Neural progenitor cell (in vitro differentiated cells): ENCODE data around the gene FSTL5. TPM values are rescaled to one million over a fixed set of nuclear protein-coding genes. Genes with fewer than 3 reads are reported as not detected.

Source experiments
- DNase-seq: peaks from one replicate; pipeline ENCODE4 v3.0.0-alpha.2; 2016; ENCODE audit warnings: low spot score
- H2AFZ ChIP-seq: fragments of 200-600 bp; sonication (generic); replicated peaks from 2 replicates; pipeline ENCODE4 v1.6.1; 2016; ENCODE audit warnings: antibody characterized with exemption
- H3F3A ChIP-seq: fragments of 200-600 bp; sonication (generic); 2 replicates; pipeline ENCODE4 v1.6.1; 2016; ENCODE audit warnings: antibody characterized with exemption, low read depth
- H3K27ac ChIP-seq: fragments of 200-600 bp; sonication (generic); 2 replicates; pipeline ENCODE4 v1.5.1; 2016; ENCODE audit warnings: mild to moderate bottlenecking
- H3K27me3 ChIP-seq: fragments of 200-600 bp; sonication (generic); 2 replicates; pipeline ENCODE4 v1.6.1; 2016; ENCODE audit warnings: mild to moderate bottlenecking, moderate library complexity
- H3K36me3 ChIP-seq: fragments of 200-600 bp; sonication (generic); 2 replicates; pipeline ENCODE4 v1.5.1; 2016
- H3K4me1 ChIP-seq: fragments of 200-600 bp; sonication (generic); 2 replicates; pipeline ENCODE4 v1.6.1; 2016; ENCODE audit warnings: mixed run types
- H3K4me2 ChIP-seq: fragments of 200-600 bp; sonication (generic); 2 replicates; pipeline ENCODE4 v1.6.1; 2016
- H3K4me3 ChIP-seq: fragments of 200-600 bp; sonication (generic); 2 replicates; pipeline ENCODE4 v1.5.1; 2016
- H3K79me2 ChIP-seq: fragments of 200-600 bp; sonication (generic); 2 replicates; pipeline ENCODE4 v1.6.1; 2016; ENCODE audit warnings: low read depth
- H3K9ac ChIP-seq: fragments of 200-600 bp; sonication (generic); 2 replicates; pipeline ENCODE4 v1.6.1; 2016
- H3K9me3 ChIP-seq: fragments of 200-600 bp; sonication (generic); 2 replicates; pipeline ENCODE4 v1.5.1; 2016; ENCODE audit warnings: low read depth
- H4K20me1 ChIP-seq: fragments of 200-600 bp; sonication (generic); 2 replicates; pipeline ENCODE4 v1.6.1; 2016; ENCODE audit warnings: low read depth
- H3K27ac Mint-ChIP-seq: 3 replicates; pipeline ENCODE4 v1.8.0; 2021; ENCODE audit warnings: mixed read lengths
- H3K27me3 Mint-ChIP-seq: 2 replicates; pipeline ENCODE4 v1.8.0; 2022; ENCODE audit warnings: low read depth, mild to moderate bottlenecking, inconsistent platforms, moderate library complexity, mixed read lengths; ENCODE audit not compliant: insufficient read depth
- H3K36me3 Mint-ChIP-seq: 3 replicates; pipeline ENCODE4 v1.8.0; 2021; ENCODE audit warnings: mixed read lengths
- H3K4me1 Mint-ChIP-seq: 3 replicates; pipeline ENCODE4 v1.8.0; 2021; ENCODE audit warnings: mixed read lengths
- H3K4me3 Mint-ChIP-seq: 3 replicates; pipeline ENCODE4 v1.8.0; 2021; ENCODE audit warnings: mild to moderate bottlenecking, moderate library complexity, mixed read lengths
- H3K9me3 Mint-ChIP-seq: 3 replicates; pipeline ENCODE4 v1.8.0; 2020; ENCODE audit warnings: mixed read lengths
- EZH2 ChIP-seq: fragments of 200-600 bp; sonication (generic); IDR thresholded peaks from 2 replicates; pipeline ENCODE4 v1.6.1; 2017; ENCODE audit warnings: antibody characterized with exemption, mild to moderate bottlenecking, moderate library complexity
- EZH2phosphoT487 ChIP-seq: fragments of 200-600 bp; sonication (generic); IDR thresholded peaks from 2 replicates; pipeline ENCODE4 v1.6.1; 2017; ENCODE audit warnings: antibody characterized with exemption
- total RNA-seq: library from RNA; depleted of rRNA; stranded (reverse); fragments of >200 nt; gene quantifications from 2 replicates; pipeline ENCODE4 v1.2.3, GENCODE V29; 2015; ENCODE audit warnings: low replicate concordance
- TF ChIP-seq, protein P1 (sequence below): fragments of 200-600 bp; sonication (generic); IDR thresholded peaks from 2 replicates; pipeline ENCODE4 v1.5.1; 2017; ENCODE audit warnings: antibody characterized with exemption, mild to moderate bottlenecking

The FSTL5 gene
- total RNA-seq, 1 donor from 2014 or later = not detected

DNA sequence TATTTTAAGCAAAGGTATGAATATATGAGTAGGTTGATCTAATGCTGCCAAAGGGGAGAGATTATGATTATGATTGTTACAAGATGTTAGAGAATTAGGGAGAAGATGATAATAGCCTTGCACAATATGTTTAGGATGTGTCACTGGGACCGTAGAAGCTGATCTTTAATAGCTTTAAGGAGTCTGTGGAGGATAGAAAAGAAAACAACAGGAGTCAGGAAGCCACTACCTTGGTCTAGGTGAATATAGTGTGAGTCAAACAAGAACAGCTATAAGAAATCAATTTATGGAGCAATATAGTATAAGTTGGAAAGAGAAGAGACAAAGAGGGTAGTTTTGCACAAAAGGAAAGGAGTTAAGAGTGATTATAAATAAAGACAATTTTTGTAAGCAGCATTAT, 232.7 kb downstream of the FSTL5 start:
- no peaks in the 10 kb centered on the region for H4K20me1 ChIP-seq
- no peaks in the 10 kb centered on the region for H3K36me3 ChIP-seq
- no peak overlapping the region for H3K9ac ChIP-seq
- H2AFZ ChIP-seq = no peak overlapping the region
- H3K4me3 Mint-ChIP-seq = no peak overlapping the region
- TF ChIP-seq, protein P1, sequence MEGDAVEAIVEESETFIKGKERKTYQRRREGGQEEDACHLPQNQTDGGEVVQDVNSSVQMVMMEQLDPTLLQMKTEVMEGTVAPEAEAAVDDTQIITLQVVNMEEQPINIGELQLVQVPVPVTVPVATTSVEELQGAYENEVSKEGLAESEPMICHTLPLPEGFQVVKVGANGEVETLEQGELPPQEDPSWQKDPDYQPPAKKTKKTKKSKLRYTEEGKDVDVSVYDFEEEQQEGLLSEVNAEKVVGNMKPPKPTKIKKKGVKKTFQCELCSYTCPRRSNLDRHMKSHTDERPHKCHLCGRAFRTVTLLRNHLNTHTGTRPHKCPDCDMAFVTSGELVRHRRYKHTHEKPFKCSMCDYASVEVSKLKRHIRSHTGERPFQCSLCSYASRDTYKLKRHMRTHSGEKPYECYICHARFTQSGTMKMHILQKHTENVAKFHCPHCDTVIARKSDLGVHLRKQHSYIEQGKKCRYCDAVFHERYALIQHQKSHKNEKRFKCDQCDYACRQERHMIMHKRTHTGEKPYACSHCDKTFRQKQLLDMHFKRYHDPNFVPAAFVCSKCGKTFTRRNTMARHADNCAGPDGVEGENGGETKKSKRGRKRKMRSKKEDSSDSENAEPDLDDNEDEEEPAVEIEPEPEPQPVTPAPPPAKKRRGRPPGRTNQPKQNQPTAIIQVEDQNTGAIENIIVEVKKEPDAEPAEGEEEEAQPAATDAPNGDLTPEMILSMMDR = no peak
- TF ChIP-seq EZH2 (no peak), EZH2phosphoT487 (no peak)
- no peak overlapping the region for H3K4me2 ChIP-seq
- H3K36me3 Mint-ChIP-seq = no peaks in the 10 kb centered on the region
- no peak overlapping the region for H3K4me3 ChIP-seq
- no peaks in the 10 kb centered on the region for H3F3A ChIP-seq
- H3K4me1 Mint-ChIP-seq = no peaks in the 10 kb centered on the region
- H3K27ac ChIP-seq = no peak overlapping the region
- no peak for DNase-seq
- H3K79me2 ChIP-seq = no peaks in the 10 kb centered on the region
- no peaks in the 10 kb centered on the region for H3K9me3 ChIP-seq
- H3K27ac Mint-ChIP-seq = no peak overlapping the region
- no peaks in the 10 kb centered on the region for H3K27me3 Mint-ChIP-seq
- no peaks in the 10 kb centered on the region for H3K9me3 Mint-ChIP-seq
- no peaks in the 10 kb centered on the region for H3K27me3 ChIP-seq
- no peaks in the 10 kb centered on the region for H3K4me1 ChIP-seq

DNA sequence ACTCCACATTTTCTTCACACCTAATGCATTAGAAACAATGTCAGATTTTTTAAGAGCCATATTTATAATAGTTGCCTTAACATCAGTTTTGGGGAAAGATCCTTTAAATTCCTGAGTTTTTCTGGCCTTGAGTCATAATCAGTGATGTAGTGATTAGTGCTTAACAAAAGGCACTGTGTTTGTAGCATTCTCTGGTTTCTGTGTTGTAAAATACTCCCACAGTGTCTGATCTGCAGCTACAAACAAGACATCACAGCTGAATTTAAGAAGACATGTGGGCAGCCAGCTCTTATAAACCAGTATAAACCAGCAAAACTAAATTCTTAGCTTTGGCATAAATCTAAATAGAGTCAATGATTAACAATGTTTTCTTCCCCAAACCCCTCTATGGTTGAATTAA, 233.8 kb downstream of the FSTL5 start:
- no peak overlapping the region for H3K27ac Mint-ChIP-seq

DNA sequence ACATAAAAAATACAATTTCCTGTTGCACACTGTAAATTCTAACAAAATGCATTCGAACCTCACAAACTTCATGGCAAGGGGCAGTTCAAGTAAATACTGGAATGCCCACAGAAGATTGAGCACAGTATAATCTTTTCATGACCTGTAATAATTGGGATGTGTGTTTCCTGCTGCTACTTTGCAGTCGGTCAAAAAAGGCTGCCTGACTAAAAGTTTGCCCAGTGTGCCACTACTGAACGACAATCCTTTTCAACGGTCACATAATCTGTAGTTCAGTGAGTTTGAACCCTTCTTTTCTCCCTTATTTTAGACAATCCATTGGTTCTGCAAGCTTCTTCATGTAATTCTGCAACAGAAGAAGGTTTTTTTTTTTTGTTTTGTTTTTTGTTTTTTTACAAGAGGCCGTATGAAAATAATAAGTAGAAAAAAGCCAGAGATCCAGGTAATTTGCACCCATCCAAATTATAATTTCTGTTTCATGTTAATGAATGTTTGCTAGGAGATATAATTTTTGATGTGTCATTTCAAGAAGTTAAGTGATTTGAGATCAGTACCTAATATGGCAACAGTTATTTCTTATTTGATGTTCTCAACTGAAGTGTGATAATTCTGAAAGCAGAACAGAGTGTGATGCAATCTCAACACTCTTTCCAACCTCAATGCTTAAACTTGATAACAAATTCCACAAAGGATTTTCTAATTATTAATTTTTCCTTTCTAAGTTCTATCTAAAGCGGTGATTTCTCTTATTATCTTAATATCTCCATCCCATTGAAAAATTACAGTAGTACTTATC, 237.6 kb downstream of the FSTL5 start:
- Histone ChIP-seq H3K27ac (no peak overlapping the region), H2AFZ (no peak overlapping the region), H3F3A (no peaks in the 10 kb centered on the region), H3K4me3 (no peak overlapping the region), H3K4me2 (no peak overlapping the region), H3K9ac (no peak overlapping the region), H3K9me3 (no peaks in the 10 kb centered on the region), H3K27me3 (no peaks in the 10 kb centered on the region), H3K79me2 (no peaks in the 10 kb centered on the region), H3K36me3 (no peaks in the 10 kb centered on the region), H4K20me1 (no peaks in the 10 kb centered on the region), H3K4me1 (no peaks in the 10 kb centered on the region)
- no peaks in the 10 kb centered on the region for H3K27me3 Mint-ChIP-seq
- no peak overlapping the region for H3K27ac Mint-ChIP-seq
- H3K4me1 Mint-ChIP-seq = no peaks in the 10 kb centered on the region
- H3K9me3 Mint-ChIP-seq = no peaks in the 10 kb centered on the region
- TF ChIP-seq, protein P1 = no peak
- TF ChIP-seq EZH2phosphoT487 = no peak
- no peak for TF ChIP-seq EZH2
- H3K36me3 Mint-ChIP-seq = no peaks in the 10 kb centered on the region
- no peak overlapping the region for H3K4me3 Mint-ChIP-seq
- DNase-seq = no peak

More for the DNA sequence above, 233.8 kb downstream of the FSTL5 start:
- no peaks in the 10 kb centered on the region for H3K4me1 Mint-ChIP-seq
- no peaks in the 10 kb centered on the region for H3K9me3 ChIP-seq
- H3K9me3 Mint-ChIP-seq = no peaks in the 10 kb centered on the region
- H4K20me1 ChIP-seq = no peaks in the 10 kb centered on the region
- no peaks in the 10 kb centered on the region for H3K4me1 ChIP-seq
- no peak overlapping the region for H3K4me3 ChIP-seq
- H3K36me3 ChIP-seq = no peaks in the 10 kb centered on the region
- no peak overlapping the region for H3K27ac ChIP-seq
- no peaks in the 10 kb centered on the region for H3K36me3 Mint-ChIP-seq
- no peak for DNase-seq
- H3K9ac ChIP-seq = no peak overlapping the region
- peak overlapping the region; percentile 55 for H2AFZ ChIP-seq
- H3K4me3 Mint-ChIP-seq = no peak overlapping the region
- H3K27me3 ChIP-seq = no peaks in the 10 kb centered on the region
- no peaks in the 10 kb centered on the region for H3F3A ChIP-seq
- TF ChIP-seq, protein P1 = no peak
- TF ChIP-seq EZH2 = no peak
- TF ChIP-seq EZH2phosphoT487 = no peak
- no peak overlapping the region for H3K4me2 ChIP-seq
- no peaks in the 10 kb centered on the region for H3K79me2 ChIP-seq
- H3K27me3 Mint-ChIP-seq = no peaks in the 10 kb centered on the region
